B cell (primary cell): ENCODE results near the gene RNF40. TPM values are rescaled to one million over a fixed set of nuclear protein-coding genes. Genes with fewer than 3 reads are reported as not detected.

Source experiments
- ATAC-seq: fragments of 200-7000 bp; cut with Tn5 transposase; one replicate; pipeline ENCODE4 v1.10.0; 2021; ENCODE audit warnings: low read depth, mild to moderate bottlenecking, moderate number of reproducible peaks, moderate library complexity
- CTCF ChIA-PET: fragments of 350-600 bp; sonication (Branson Sonifier 250); formaldehyde crosslinking; loops from one replicate; lab custom pipeline; 2021; ENCODE audit warnings: antibody characterized with exemption, inconsistent platforms; lab: Charles Lee
- POLR2A ChIA-PET: fragments of 350-600 bp; sonication (Branson Sonifier 250); formaldehyde crosslinking; loops from one replicate; lab custom pipeline; 2021; ENCODE audit warnings: antibody characterized with exemption; lab: Charles Lee
- DNase-seq: peaks from one replicate; pipeline ENCODE4 v3.0.0; 2013
- H2AFZ ChIP-seq: 2 replicates; pipeline ENCODE4 v1.6.1; 2012; ENCODE audit warnings: mild to moderate bottlenecking, low read depth, low read length; ENCODE audit not compliant: insufficient read depth, poor library complexity, severe bottlenecking
- H3K27ac ChIP-seq, 2 donors: 1 replicate in 1 of 2; 2 replicates in 1 of 2; pipeline ENCODE4 v1.5.1; 2012 to 2013; ENCODE audit warnings: low read length in 2 of 2, mild to moderate bottlenecking in 2 of 2, moderate library complexity in 1 of 2
- H3K27me3 ChIP-seq, 4 experiments: fragments of 200-600 bp in 1 of 4; sonication (generic) in 1 of 4; replicated peaks in 1 of 4; 1 replicate in 2 of 4; 2 replicates in 2 of 4; pipeline versions ENCODE4 v1.6.1 to v1.7.0; 2013 to 2016; ENCODE audit warnings: low read length in 3 of 4, mild to moderate bottlenecking in 2 of 4, mixed read lengths in 1 of 4, moderate library complexity in 1 of 4; ENCODE audit not compliant: insufficient read depth in 4 of 4, control insufficient read depth in 3 of 4; ENCODE audit errors: control extremely low read depth in 1 of 4
- H3K36me3 ChIP-seq, 2 experiments: replicated peaks in 1 of 2; 1 replicate in 1 of 2; 2 replicates in 1 of 2; pipeline versions ENCODE4 v1.6.1 to v1.7.1; 2013; ENCODE audit warnings: low read length in 1 of 2; ENCODE audit not compliant: insufficient read depth in 2 of 2, control insufficient read depth in 1 of 2; ENCODE audit errors: control extremely low read depth in 1 of 2, extremely low read depth in 1 of 2
- H3K4me1 ChIP-seq, 2 donors: fragments of 200-600 bp in 1 of 2; sonication (generic) in 1 of 2; 1 replicate in 1 of 2; 2 replicates in 1 of 2; pipeline versions ENCODE4 v1.5.1 to v1.6.1; 2013 to 2017; ENCODE audit warnings: low read length in 2 of 2; ENCODE audit not compliant: control insufficient read depth in 2 of 2, insufficient read depth in 2 of 2
- H3K4me2 ChIP-seq: replicated peaks from 2 replicates; pipeline ENCODE3; 2012; ENCODE audit warnings: mild to moderate bottlenecking, low read depth, low read length; ENCODE audit not compliant: poor library complexity, severe bottlenecking
- H3K4me3 ChIP-seq, 5 experiments: fragments of 200-600 bp in 1 of 5; sonication (generic) in 1 of 5; 1 replicate in 3 of 5; 2 replicates in 2 of 5; pipeline versions ENCODE4 v1.5.1 to v1.7.0; 2011 to 2016; ENCODE audit warnings: low read length in 4 of 5, mild to moderate bottlenecking in 4 of 5, low read depth in 2 of 5, control low read depth in 1 of 5, moderate library complexity in 1 of 5; ENCODE audit not compliant: insufficient read depth in 1 of 5; ENCODE audit errors: control extremely low read depth in 1 of 5, extremely low read depth in 1 of 5
- H3K79me2 ChIP-seq: fragments of 200-600 bp; sonication (generic); one replicate; pipeline ENCODE4 v1.6.0; 2016; ENCODE audit warnings: low read length; ENCODE audit not compliant: control insufficient read depth, insufficient read depth
- H3K9ac ChIP-seq: fragments of 200-600 bp; sonication (generic); 2 replicates; pipeline ENCODE4 v1.6.1; 2017; ENCODE audit warnings: mild to moderate bottlenecking, low read length, moderate library complexity
- H3K9me3 ChIP-seq, 3 donors: one replicate each; pipeline versions ENCODE4 v1.6.1 to v1.7.1; 2013; ENCODE audit warnings: low read length in 2 of 3; ENCODE audit not compliant: control insufficient read depth in 2 of 3, insufficient read depth in 1 of 3; ENCODE audit errors: control extremely low read depth in 1 of 3
- H4K20me1 ChIP-seq: 2 replicates; pipeline ENCODE4 v1.6.0; 2012; ENCODE audit warnings: mild to moderate bottlenecking, low read length; ENCODE audit not compliant: insufficient read depth, control insufficient read depth, poor library complexity, severe bottlenecking
- H3K27ac Mint-ChIP-seq: one replicate; pipeline ENCODE4 v1.8.0; 2021; ENCODE audit warnings: mixed read lengths
- H3K27me3 Mint-ChIP-seq: one replicate; pipeline ENCODE4 v1.8.0; 2021; ENCODE audit warnings: mixed read lengths
- H3K4me1 Mint-ChIP-seq: one replicate; pipeline ENCODE4 v1.8.0; 2021; ENCODE audit warnings: mixed read lengths
- H3K4me3 Mint-ChIP-seq: one replicate; pipeline ENCODE4 v1.8.0; 2021; ENCODE audit warnings: mixed read lengths
- H3K9me3 Mint-ChIP-seq: one replicate; pipeline ENCODE4 v1.8.0; 2022; ENCODE audit warnings: mixed read lengths; ENCODE audit not compliant: insufficient read depth
- EZH2 ChIP-seq: IDR thresholded peaks from 2 replicates; pipeline ENCODE4 v1.6.1; 2012; ENCODE audit warnings: borderline replicate concordance, low read depth, mild to moderate bottlenecking, moderate library complexity, low read length; ENCODE audit not compliant: insufficient read depth, poor library complexity, severe bottlenecking
- WGBS: methylation state at CpG from one replicate; pipeline ENCODE4 v1.1.5; 2013; ENCODE audit warnings: missing lambda C conversion rate; ENCODE audit not compliant: insufficient coverage; 5-methylcytosine and 5-hydroxymethylcytosine counted together
- intact Hi-C: fragments of 100-400 bp; cut with micrococcal nuclease; formaldehyde crosslinking; loops from one replicate; pipeline ENCODE4 v1.10.0; 2022
- polyA plus RNA-seq: library from polyadenylated mRNA; depleted of rRNA; stranded (reverse); fragments of >200 nt; gene quantifications from 2 replicates; pipeline ENCODE4 v1.2.3, GENCODE V29; 2012
- total RNA-seq, 2 donors: library from RNA; stranded (reverse); fragments of 120-200 nt in 1 of 2; gene quantifications; 1 replicate in 1 of 2; 2 replicates in 1 of 2; pipeline versions ENCODE4 v1.2.3 to v1.2.4, GENCODE V29; 2013 to 2022
- TF ChIP-seq, protein P1 (sequence below): fragments of 200-600 bp; IDR thresholded peaks from one replicate; pipeline ENCODE4 v1.8.0; 2022; ENCODE audit warnings: antibody characterized with exemption, mild to moderate bottlenecking

RNF40 gene
- total and polyA plus RNA-seq, 2 donors (not counting 1 experiment from before 2014, with no cell fraction given), result 41.8 to 121 TPM

DNA sequence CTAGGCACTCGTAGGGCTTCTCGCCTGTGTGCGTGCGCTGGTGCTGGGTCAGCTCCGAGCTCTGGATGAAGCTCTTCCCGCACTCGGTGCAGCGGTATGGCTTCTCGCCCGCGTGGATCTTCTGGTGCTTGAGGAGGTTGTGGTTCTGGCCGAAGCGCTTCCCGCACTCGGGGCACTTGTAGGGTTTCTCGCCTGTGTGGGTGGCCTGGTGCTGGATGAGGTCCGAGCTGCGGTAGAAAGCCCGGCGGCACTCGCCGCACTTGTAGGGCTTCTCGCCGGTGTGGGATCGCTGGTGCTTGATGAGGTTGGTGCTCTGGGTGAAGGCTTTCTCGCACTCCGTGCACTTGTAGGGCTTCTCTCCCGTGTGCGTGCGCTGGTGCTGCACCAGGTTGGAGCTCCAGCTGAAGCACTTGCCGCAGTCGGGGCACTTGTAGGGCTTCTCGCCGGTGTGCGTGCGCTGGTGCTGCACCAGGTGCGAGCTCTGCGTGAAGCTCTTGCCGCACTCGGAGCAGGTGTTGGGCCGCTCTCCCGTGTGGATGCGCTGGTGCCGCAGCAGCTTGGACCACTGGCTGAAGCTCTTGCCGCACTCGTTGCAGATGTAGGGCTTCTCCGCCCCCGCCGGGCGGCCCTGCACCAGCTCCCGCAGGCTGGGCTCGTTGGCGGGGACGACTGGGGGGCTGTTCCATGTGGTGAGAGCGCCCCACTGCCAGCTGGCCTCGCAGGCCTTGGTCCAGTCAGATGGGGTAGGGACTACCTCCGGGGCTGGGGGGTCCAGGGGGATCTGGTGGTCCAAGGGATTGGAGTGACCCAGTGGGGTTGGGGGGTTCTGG lies 21.4 kb downstream of the RNF40 start:
- H3K4me1 Mint-ChIP-seq, result peaks cover 17% of the 10 kb centered on the region
- H3K4me3 Mint-ChIP-seq, result no peak overlapping the region
- DNase-seq, result no peak
- no peak for TF ChIP-seq EZH2
- TF ChIP-seq, protein P1, sequence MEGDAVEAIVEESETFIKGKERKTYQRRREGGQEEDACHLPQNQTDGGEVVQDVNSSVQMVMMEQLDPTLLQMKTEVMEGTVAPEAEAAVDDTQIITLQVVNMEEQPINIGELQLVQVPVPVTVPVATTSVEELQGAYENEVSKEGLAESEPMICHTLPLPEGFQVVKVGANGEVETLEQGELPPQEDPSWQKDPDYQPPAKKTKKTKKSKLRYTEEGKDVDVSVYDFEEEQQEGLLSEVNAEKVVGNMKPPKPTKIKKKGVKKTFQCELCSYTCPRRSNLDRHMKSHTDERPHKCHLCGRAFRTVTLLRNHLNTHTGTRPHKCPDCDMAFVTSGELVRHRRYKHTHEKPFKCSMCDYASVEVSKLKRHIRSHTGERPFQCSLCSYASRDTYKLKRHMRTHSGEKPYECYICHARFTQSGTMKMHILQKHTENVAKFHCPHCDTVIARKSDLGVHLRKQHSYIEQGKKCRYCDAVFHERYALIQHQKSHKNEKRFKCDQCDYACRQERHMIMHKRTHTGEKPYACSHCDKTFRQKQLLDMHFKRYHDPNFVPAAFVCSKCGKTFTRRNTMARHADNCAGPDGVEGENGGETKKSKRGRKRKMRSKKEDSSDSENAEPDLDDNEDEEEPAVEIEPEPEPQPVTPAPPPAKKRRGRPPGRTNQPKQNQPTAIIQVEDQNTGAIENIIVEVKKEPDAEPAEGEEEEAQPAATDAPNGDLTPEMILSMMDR, result no peak
- Histone ChIP-seq H3K27ac (no peak overlapping the region), H3K27me3 (peaks cover 0 to 17% (median 6%) of the 10 kb centered on the region in 4 experiments), H3K36me3 (no peaks in the 10 kb centered on the region), H3K4me1 (peaks cover 16 to 20% of the 10 kb centered on the region in 2 donors), H3K79me2 (no peaks in the 10 kb centered on the region), H3K4me2 (no peak overlapping the region), H3K9ac (no peak overlapping the region), H3K4me3 (no peak overlapping the region), H3K9me3 (no peaks in the 10 kb centered on the region), H4K20me1 (no peaks in the 10 kb centered on the region), H2AFZ (no peak overlapping the region)
- ChIA-PET POLR2A (interaction anchor here (0.5 to 1.2 kb wide), 2 partner anchors 45 to 121 kb away, joined by 3 to 5 read pairs; no protein-coding TSS in a partner anchor), CTCF (no interaction called here)
- no peaks in the 10 kb centered on the region for H3K9me3 Mint-ChIP-seq
- no peak for ATAC-seq
- 97% methylated on average over 55 of the region's 57 CpGs for WGBS
- no peak overlapping the region for H3K27ac Mint-ChIP-seq
- H3K27me3 Mint-ChIP-seq, result peaks cover 15% of the 10 kb centered on the region
- intact Hi-C loops, result no loop called here

DNA sequence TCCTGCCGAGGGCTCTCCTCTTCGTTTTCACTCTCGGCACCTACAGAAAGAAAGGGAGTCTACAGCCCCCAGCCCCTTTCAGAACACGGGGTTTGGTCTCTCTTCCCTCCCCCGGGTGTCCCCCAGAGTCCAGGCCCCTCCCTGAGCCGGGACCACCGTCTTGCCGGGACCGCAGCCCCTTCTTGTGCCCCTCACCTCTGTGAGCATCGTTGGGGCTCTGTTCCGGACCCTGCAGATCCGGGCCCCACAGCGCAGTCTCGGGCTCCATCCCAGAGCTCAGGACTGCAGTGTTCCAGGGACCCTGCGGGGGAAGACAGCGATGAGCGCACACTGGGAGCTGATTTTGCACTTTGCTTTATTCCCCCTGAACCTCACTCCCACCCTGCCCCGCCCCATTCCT lies 22.1 kb downstream of the RNF40 start:
- Mint-ChIP-seq H3K4me1 (peaks cover 17% of the 10 kb centered on the region), H3K27ac (no peak overlapping the region), H3K27me3 (peaks cover 10% of the 10 kb centered on the region), H3K9me3 (no peaks in the 10 kb centered on the region), H3K4me3 (no peak overlapping the region)
- Histone ChIP-seq H3K9ac (no peak overlapping the region), H3K4me3 (no peak overlapping the region), H3K79me2 (no peaks in the 10 kb centered on the region), H3K36me3 (no peaks in the 10 kb centered on the region), H2AFZ (no peak overlapping the region), H3K4me2 (no peak overlapping the region), H3K9me3 (no peaks in the 10 kb centered on the region), H3K27me3 (peaks cover 0 to 17% (median 4%) of the 10 kb centered on the region in 4 experiments), H3K4me1 (peaks cover 16 to 20% of the 10 kb centered on the region in 2 donors), H3K27ac (no peak overlapping the region), H4K20me1 (no peaks in the 10 kb centered on the region)
- ATAC-seq, result no peak
- no peak for TF ChIP-seq EZH2
- TF ChIP-seq, protein P1, result no peak
- ChIA-PET CTCF (no interaction called here), POLR2A (no interaction called here)
- no peak for DNase-seq
- intact Hi-C loops, result no loop called here
- WGBS, result 92% methylated on average over 15 of the region's 18 CpGs
